ENCODE results near the gene SETD5. TPM values are rescaled to one million over a fixed set of nuclear protein-coding genes. Genes with fewer than 3 reads are reported as not detected.
"Not testable (repeated sequence)": the region's sequence is repeated elsewhere in the genome, so short reads cannot be mapped to it uniquely, and the experiment has no call there.

SETD5 gene
- total RNA-seq, 1 donor, result 140 TPM

- no peak overlapping the region for H3K4me3 ChIP-seq (ENCODE audit: low read depth, low read length)
- no peak for DNase-seq (ENCODE audit: low read depth)
- TF ChIP-seq CTCF (IDR thresholded peaks at IDR 0.05; ENCODE audit: insufficient read depth, low read depth, low read length), result no peak
These were observed 76.2 kb downstream of the SETD5 start for GRCh38 chr3:9473496-9474065.

- H3K4me3 ChIP-seq (ENCODE audit: low read depth, low read length), result no peak overlapping the region
- no peak for DNase-seq (ENCODE audit: low read depth)
- TF ChIP-seq CTCF (IDR thresholded peaks at IDR 0.05; ENCODE audit: insufficient read depth, low read depth, low read length), result no peak
These were observed 77.1 kb downstream of the SETD5 start for GRCh38 chr3:9474482-9474881.

GRCh38 chr3:9476935-9477334 lies 79.5 kb downstream of the SETD5 start:
- no peak for TF ChIP-seq CTCF (IDR thresholded peaks at IDR 0.05; ENCODE audit: insufficient read depth, low read depth, low read length)
- no peak overlapping the region for H3K4me3 ChIP-seq (ENCODE audit: low read depth, low read length)
- DNase-seq (ENCODE audit: low read depth), result no peak

- TF ChIP-seq CTCF (IDR thresholded peaks at IDR 0.05; ENCODE audit: insufficient read depth, low read depth, low read length), result no peak
- H3K4me3 ChIP-seq (ENCODE audit: low read depth, low read length), result no peak overlapping the region
- DNase-seq (ENCODE audit: low read depth), result no peak
These were observed 82.8 kb downstream of the SETD5 start for GRCh38 chr3:9480265-9480664.

GRCh38 chr3:9485248-9485647 lies 87.8 kb downstream of the SETD5 start:
- H3K4me3 ChIP-seq (ENCODE audit: low read depth, low read length), result no peak overlapping the region
- TF ChIP-seq CTCF (IDR thresholded peaks at IDR 0.05; ENCODE audit: insufficient read depth, low read depth, low read length), result no peak
- no peak for DNase-seq (ENCODE audit: low read depth)

GRCh38 chr3:9491506-9491905 lies 94.1 kb downstream of the SETD5 start:
- TF ChIP-seq CTCF (IDR thresholded peaks at IDR 0.05; ENCODE audit: insufficient read depth, low read depth, low read length), result no peak
- no peak overlapping the region for H3K4me3 ChIP-seq (ENCODE audit: low read depth, low read length)
- DNase-seq (ENCODE audit: low read depth), result no peak

GRCh38 chr3:9494036-9494435 lies 96.6 kb downstream of the SETD5 start:
- H3K4me3 ChIP-seq (ENCODE audit: low read depth, low read length); DNase-seq (ENCODE audit: low read depth): not testable (repeated sequence)
